Testis (tissue), 2 donors: ENCODE data around the gene CDH19.

Experiments
- CTCF ChIP-seq, 3 experiments: fragments of 450-650 bp in 2 of 3; fragments of 200-600 bp in 1 of 3; sonication (generic) in 1 of 3; IDR thresholded peaks; one replicate each; pipeline ENCODE4 v1.5.1; 2016 to 2019; ENCODE audit warnings: antibody characterized with exemption in 3 of 3, mild to moderate bottlenecking in 2 of 3, moderate library complexity in 1 of 3
- POLR2A ChIP-seq: fragments of 450-650 bp; IDR thresholded peaks from one replicate; pipeline ENCODE4 v1.6.1; 2017; ENCODE audit warnings: antibody characterized with exemption, mild to moderate bottlenecking, moderate library complexity

GRCh38 chr18:66497351-66497750, 106.5 kb downstream of the CDH19 start:
- TF ChIP-seq CTCF (IDR thresholded peaks at IDR 0.05) (no peak), POLR2A (no peak)
